ENCODE data around the gene C11orf68. TPM values are rescaled to one million over a fixed set of nuclear protein-coding genes. Genes with fewer than 3 reads are reported as not detected.

The C11orf68 gene
- total RNA-seq, 4 donors from 2014 or later: 20.8 to 30.7 (median 23.9) TPM

- in situ Hi-C loops (cut with MboI; ENCODE audit: low sequenced_read_pairs in 4 of 4): no loop called here
- no peaks in the 10 kb centered on the region for H3K27me3 ChIP-seq
- H3K4me3 ChIP-seq: peak overlapping the region; percentile 65 to 95 (median 82)
- TF ChIP-seq POLR2A (IDR thresholded peaks at IDR 0.05): no peak
- TF ChIP-seq, protein P1, sequence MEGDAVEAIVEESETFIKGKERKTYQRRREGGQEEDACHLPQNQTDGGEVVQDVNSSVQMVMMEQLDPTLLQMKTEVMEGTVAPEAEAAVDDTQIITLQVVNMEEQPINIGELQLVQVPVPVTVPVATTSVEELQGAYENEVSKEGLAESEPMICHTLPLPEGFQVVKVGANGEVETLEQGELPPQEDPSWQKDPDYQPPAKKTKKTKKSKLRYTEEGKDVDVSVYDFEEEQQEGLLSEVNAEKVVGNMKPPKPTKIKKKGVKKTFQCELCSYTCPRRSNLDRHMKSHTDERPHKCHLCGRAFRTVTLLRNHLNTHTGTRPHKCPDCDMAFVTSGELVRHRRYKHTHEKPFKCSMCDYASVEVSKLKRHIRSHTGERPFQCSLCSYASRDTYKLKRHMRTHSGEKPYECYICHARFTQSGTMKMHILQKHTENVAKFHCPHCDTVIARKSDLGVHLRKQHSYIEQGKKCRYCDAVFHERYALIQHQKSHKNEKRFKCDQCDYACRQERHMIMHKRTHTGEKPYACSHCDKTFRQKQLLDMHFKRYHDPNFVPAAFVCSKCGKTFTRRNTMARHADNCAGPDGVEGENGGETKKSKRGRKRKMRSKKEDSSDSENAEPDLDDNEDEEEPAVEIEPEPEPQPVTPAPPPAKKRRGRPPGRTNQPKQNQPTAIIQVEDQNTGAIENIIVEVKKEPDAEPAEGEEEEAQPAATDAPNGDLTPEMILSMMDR (IDR thresholded peaks at IDR 0.05 in 4 of 5, conservative IDR thresholded peaks at IDR 0.05 in 1 of 5): no peak
- peak overlapping the region; percentile 86 to 98 (median 93) for H3K27ac ChIP-seq
- H3K4me1 ChIP-seq: peaks cover 47 to 49% of the 10 kb centered on the region in 2 donors
- intact Hi-C loops (cut with DNase I; ENCODE audit: low total_unique reads): loop anchor here (2.0 to 10.0 kb wide), 8 partner anchors 71 to 905 kb away; partner anchors contain the start of genes ARL2, BANF1, EIF1AD and RELA
- H3K36me3 ChIP-seq: peaks cover 0 to 18% of the 10 kb centered on the region in 2 donors
- DNase-seq: peak in 1 of 2 donors; percentile 58
- no peak for ATAC-seq
- no peaks in the 10 kb centered on the region for H3K9me3 ChIP-seq
These were observed 1.2 kb downstream of the C11orf68 start for GRCh38 chr11:65917434-65918210.

DNA sequence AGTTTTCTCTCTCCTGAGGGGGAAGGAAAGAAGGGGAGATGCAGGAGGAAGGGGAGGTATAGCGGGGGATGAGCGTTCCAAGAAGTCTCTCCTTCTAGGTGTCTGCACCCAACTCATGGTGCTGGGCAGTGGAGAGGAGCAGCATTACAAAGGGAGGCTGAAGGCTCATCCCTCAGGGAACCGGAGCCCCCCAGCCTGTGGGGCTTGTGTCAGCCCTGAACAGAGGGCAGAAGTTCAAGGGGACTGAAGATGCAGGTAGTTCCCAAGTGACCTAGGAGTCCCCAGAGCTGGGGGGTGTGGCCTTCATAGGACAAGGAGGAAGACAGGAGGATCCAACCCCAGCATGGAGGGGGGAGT is 1.8 kb downstream of the C11orf68 start:
- Histone ChIP-seq H3K27ac (peak overlapping the region; percentile 86 to 98 (median 93)), H3K36me3 (peaks cover 0 to 13% of the 10 kb centered on the region in 2 donors), H3K4me3 (peak overlapping the region; percentile 65 to 95 (median 82)), H3K27me3 (no peaks in the 10 kb centered on the region), H3K9me3 (no peaks in the 10 kb centered on the region), H3K4me1 (peaks cover 47 to 49% of the 10 kb centered on the region in 2 donors)
- in situ Hi-C loops (cut with MboI; ENCODE audit: low sequenced_read_pairs in 4 of 4): no loop called here
- TF ChIP-seq POLR2A (IDR thresholded peaks at IDR 0.05): no peak
- TF ChIP-seq, protein P1 (IDR thresholded peaks at IDR 0.05 in 4 of 5, conservative IDR thresholded peaks at IDR 0.05 in 1 of 5): no peak
- no peak for DNase-seq
- no peak for ATAC-seq
- intact Hi-C loops (cut with DNase I; ENCODE audit: low total_unique reads): loop anchor here (5.0 to 10.0 kb wide), 4 partner anchors 458 to 905 kb away; partner anchors contain the start of genes ARL2, SLC29A2 and SNX15

DNA sequence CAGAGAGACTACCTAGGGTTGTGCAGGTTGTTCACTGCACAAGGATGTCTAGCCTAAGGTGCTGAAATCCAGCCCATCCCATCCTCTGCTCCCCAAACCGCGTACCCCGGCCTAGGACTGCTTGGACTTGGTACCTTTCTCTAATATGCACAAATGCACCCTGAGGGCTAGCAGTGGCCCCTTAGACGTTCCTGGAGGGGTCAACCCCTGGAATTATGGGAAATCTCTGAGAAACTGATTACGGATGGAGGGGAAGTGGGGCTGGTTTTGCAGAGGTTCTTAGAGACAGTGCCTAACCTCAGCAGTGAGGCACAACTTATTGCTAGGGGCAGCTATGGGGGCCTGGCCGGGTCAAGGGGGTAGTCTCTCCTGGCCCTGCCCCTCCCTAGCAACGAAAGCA is 2.5 kb downstream of the C11orf68 start:
- Histone ChIP-seq H3K4me3 (peak overlapping the region in 2 of 4 donors; percentile 1 to 17), H3K4me1 (peaks cover 51 to 53% of the 10 kb centered on the region in 2 donors), H3K9me3 (no peaks in the 10 kb centered on the region), H3K27ac (peak overlapping the region; percentile 86 to 98 (median 93)), H3K27me3 (peaks cover 0 to 1% (median 0%) of the 10 kb centered on the region in 3 donors), H3K36me3 (peaks cover 0 to 6% of the 10 kb centered on the region in 2 donors)
- TF ChIP-seq POLR2A (IDR thresholded peaks at IDR 0.05): no peak
- TF ChIP-seq, protein P1 (IDR thresholded peaks at IDR 0.05 in 4 of 5, conservative IDR thresholded peaks at IDR 0.05 in 1 of 5): no peak
- in situ Hi-C loops (cut with MboI; ENCODE audit: low sequenced_read_pairs in 4 of 4): no loop called here
- ATAC-seq (no peak), DNase-seq (no peak)
- intact Hi-C loops (cut with DNase I; ENCODE audit: low total_unique reads): loop anchor here (5.0 to 10.0 kb wide), 4 partner anchors 458 to 904 kb away; partner anchors contain the start of genes ARL2, SLC29A2 and SNX15

DNA sequence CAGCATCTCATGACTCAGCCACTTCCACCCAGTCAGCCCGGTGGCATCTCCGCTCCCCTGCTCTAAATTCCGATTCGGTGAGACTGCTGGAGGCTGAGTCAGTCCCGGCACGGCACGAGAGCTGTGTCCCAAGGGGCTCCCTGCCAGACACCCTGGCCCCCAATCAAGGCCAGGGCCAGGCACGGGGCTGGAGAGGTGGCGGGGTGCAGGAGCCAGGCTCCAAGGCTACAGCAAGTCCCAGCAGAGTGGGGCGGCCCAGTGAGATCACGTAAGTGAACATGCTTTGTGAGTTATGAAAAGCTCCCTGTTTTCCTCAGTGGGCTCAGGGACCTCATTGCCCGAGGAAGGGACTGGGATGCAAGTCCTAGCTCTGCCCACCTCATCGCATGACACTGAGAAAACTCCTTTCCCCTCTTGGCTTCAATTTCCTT is 3.0 kb downstream of the C11orf68 start:
- DNase-seq: peak; percentile 93 to 95
- intact Hi-C loops (cut with DNase I; ENCODE audit: low total_unique reads): loop anchor here (1.0 to 10.0 kb wide), 6 partner anchors 15 to 904 kb away; partner anchors contain the start of genes ARL2, CCDC85B, FOSL1 and SLC29A2

More for the DNA sequence above, 3.0 kb downstream of the C11orf68 start:
- ATAC-seq: peak; percentile 73 to 79
- Histone ChIP-seq H3K9me3 (no peaks in the 10 kb centered on the region), H3K36me3 (peaks cover 0 to under 1% of the 10 kb centered on the region in 2 donors), H3K27me3 (peaks cover 0 to 3% (median 0%) of the 10 kb centered on the region in 3 donors), H3K4me3 (peak overlapping the region in 3 of 4 donors; percentile 1 to 18 (median 17)), H3K4me1 (peaks cover 51 to 53% of the 10 kb centered on the region in 2 donors), H3K27ac (peak overlapping the region; percentile 86 to 98 (median 93))
- in situ Hi-C loops (cut with MboI; ENCODE audit: low sequenced_read_pairs in 4 of 4): no loop called here
- TF ChIP-seq POLR2A (IDR thresholded peaks at IDR 0.05): peak in 1 of 2 donors; percentile 34
- TF ChIP-seq, protein P1 (IDR thresholded peaks at IDR 0.05 in 4 of 5, conservative IDR thresholded peaks at IDR 0.05 in 1 of 5): no peak
